Activated CD4-positive, alpha-beta T cell treated with anti-CD3 and anti-CD28 coated beads, Interleukin-2, amount 10 ng/mL, durations not matched to agents 7 days and 5 days (primary cell): Measurements from ENCODE around the gene NUCB1. TPM values are rescaled to one million over a fixed set of nuclear protein-coding genes. Genes with fewer than 3 reads are reported as not detected.
"Not testable (repeated sequence)": the region's sequence is repeated elsewhere in the genome, so short reads cannot be mapped to it uniquely, and the experiment has no call there.

ENCODE experiments used
- CTCF ChIA-PET: fragments of 350-600 bp; sonication (Branson Sonifier 250); formaldehyde crosslinking; loops from one replicate; lab custom pipeline; 2021; ENCODE audit warnings: antibody characterized with exemption; lab: Charles Lee
- POLR2A ChIA-PET: fragments of 350-600 bp; sonication (Branson Sonifier 250); formaldehyde crosslinking; loops from one replicate; lab custom pipeline; 2021; ENCODE audit warnings: antibody characterized with exemption; lab: Charles Lee
- DNase-seq: peaks from one replicate; pipeline ENCODE4 v3.0.0-alpha.2; 2020
- H3K27ac Mint-ChIP-seq: one replicate; pipeline ENCODE4 v1.8.0; 2021; ENCODE audit warnings: mild to moderate bottlenecking, moderate library complexity, mixed read lengths
- H3K27me3 Mint-ChIP-seq: one replicate; pipeline ENCODE4 v1.8.0; 2021; ENCODE audit warnings: mixed read lengths
- H3K36me3 Mint-ChIP-seq: one replicate; pipeline ENCODE4 v1.8.0; 2021; ENCODE audit warnings: low read depth, mixed read lengths
- H3K4me1 Mint-ChIP-seq: one replicate; pipeline ENCODE4 v1.8.0; 2021; ENCODE audit warnings: mixed read lengths
- H3K4me3 Mint-ChIP-seq: one replicate; pipeline ENCODE4 v1.8.0; 2021; ENCODE audit warnings: mild to moderate bottlenecking, moderate library complexity, mixed read lengths
- H3K9me3 Mint-ChIP-seq: one replicate; pipeline ENCODE4 v1.8.0; 2021; ENCODE audit warnings: mixed read lengths
- total RNA-seq, 2 experiments: library from RNA; stranded (reverse); gene quantifications; one replicate each; pipeline ENCODE4 v1.2.3, GENCODE V29; 2021

The NUCB1 gene
- total RNA-seq, 2 experiments from 2014 or later = 231 to 251 TPM

- no peak for DNase-seq
- Mint-ChIP-seq H3K4me1 (peaks cover 40% of the 10 kb centered on the region), H3K4me3 (no peak overlapping the region), H3K9me3 (no peaks in the 10 kb centered on the region), H3K36me3 (peaks cover 19% of the 10 kb centered on the region), H3K27me3 (peaks cover 11% of the 10 kb centered on the region), H3K27ac (no peak overlapping the region)
- ChIA-PET POLR2A (no interaction called here), CTCF (interaction anchor here (1.4 to 2.9 kb wide), 3 partner anchors 13 to 96 kb away, joined by 7 to 11 read pairs (median 7); partner anchors contain the start of genes GYS1 and RUVBL2)
These were observed 2.9 kb upstream of the NUCB1 start for GRCh38 chr19:48897181-48897580.

DNA sequence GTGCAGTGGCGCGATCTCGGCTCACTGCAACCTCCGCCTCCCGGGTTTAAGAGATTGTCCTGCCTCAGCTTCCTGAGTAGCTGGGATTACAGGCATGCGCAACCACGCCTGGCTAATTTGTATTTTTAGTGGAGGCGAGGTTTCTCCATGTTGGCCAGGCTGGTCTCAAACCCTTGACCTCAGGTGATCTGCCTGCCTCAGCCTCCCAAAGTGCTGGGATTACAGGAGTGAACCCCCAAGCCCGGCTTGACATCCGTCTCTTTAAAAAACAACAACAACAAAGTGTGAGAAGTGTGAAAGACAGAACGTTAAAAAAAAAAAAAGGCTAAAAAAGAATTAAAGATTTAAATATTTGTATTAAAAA is 744 bp upstream of the NUCB1 start:
- POLR2A ChIA-PET, H3K27me3 Mint-ChIP-seq, H3K9me3 Mint-ChIP-seq, H3K4me3 Mint-ChIP-seq, DNase-seq: not testable (repeated sequence)
- CTCF ChIA-PET = interaction anchor here (0.7 to 1.2 kb wide), 5 partner anchors 14 to 1500 kb away, joined by 3 to 6 read pairs (median 3); partner anchors contain the start of genes CA11 and PPP1R15A
- Mint-ChIP-seq H3K4me1 (peaks cover 49% of the 10 kb centered on the region), H3K27ac (peak overlapping the region; percentile 54), H3K36me3 (peaks cover 30% of the 10 kb centered on the region)

GRCh38 chr19:48900477-48901406 is 630 bp downstream of the NUCB1 start:
- Mint-ChIP-seq H3K27me3 (no peaks in the 10 kb centered on the region), H3K9me3 (no peaks in the 10 kb centered on the region), H3K4me1 (peaks cover 47% of the 10 kb centered on the region), H3K4me3 (peak overlapping the region; percentile 93), H3K27ac (peak overlapping the region; percentile 97), H3K36me3 (peaks cover 38% of the 10 kb centered on the region)
- CTCF ChIA-PET = interaction anchor here (0.7 to 1.3 kb wide), 10 partner anchors 13 to 633 kb away, joined by 3 to 6 read pairs (median 3); partner anchors contain the start of genes CA11 and PPP1R15A
- DNase-seq = peak; percentile 45
- POLR2A ChIA-PET = interaction anchor here (0.7 kb wide), 1 partner anchor 109 kb away, joined by 4 read pairs; no protein-coding TSS in a partner anchor

DNA sequence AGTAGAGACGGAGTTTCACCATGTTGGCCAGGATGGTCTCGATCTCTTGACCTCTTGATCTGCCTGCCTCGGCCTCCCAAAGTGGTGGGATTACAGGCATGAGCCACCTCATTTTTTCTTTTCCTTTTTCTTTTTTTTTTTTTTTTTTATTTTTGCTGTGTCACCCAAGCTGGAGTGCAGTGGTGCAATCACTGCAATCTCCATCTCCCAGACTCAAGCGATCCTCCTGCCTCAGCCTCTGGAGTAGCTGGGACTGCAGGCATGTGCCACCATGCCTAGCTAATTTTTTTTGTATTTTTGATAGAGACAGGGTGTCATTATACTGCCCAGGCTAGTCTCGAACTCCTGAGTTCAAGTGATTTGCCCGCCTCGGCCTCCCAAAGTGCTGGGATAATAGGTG is 2.2 kb downstream of the NUCB1 start:
- H3K4me1 Mint-ChIP-seq = peaks cover 37% of the 10 kb centered on the region
- DNase-seq, POLR2A ChIA-PET, H3K27ac Mint-ChIP-seq, H3K9me3 Mint-ChIP-seq, CTCF ChIA-PET, H3K27me3 Mint-ChIP-seq: not testable (repeated sequence)
- H3K36me3 Mint-ChIP-seq = peaks cover 44% of the 10 kb centered on the region
- H3K4me3 Mint-ChIP-seq = peak overlapping the region; percentile 45

DNA sequence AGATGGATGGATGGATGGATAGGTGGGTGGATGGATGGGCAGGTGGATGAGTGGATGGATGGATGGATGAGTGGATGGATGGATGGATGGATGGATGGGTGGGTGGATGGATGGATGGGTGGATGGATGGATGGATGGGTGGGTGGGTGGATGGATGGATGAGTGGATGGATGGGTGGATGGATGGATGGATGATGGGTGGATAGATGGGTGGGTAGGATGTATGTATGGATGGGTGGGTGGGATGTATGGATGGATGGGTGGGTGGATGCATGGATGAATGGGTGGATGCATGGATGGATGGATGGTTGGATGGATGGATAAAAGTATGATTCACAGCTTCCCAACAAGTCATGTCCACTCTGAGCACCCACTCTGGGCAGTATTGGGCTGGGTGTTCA is 3.7 kb downstream of the NUCB1 start:
- DNase-seq, POLR2A ChIA-PET, CTCF ChIA-PET, H3K27ac Mint-ChIP-seq, H3K27me3 Mint-ChIP-seq, H3K9me3 Mint-ChIP-seq, H3K4me3 Mint-ChIP-seq: not testable (repeated sequence)
- peaks cover 37% of the 10 kb centered on the region for H3K4me1 Mint-ChIP-seq
- H3K36me3 Mint-ChIP-seq = peaks cover 53% of the 10 kb centered on the region

DNA sequence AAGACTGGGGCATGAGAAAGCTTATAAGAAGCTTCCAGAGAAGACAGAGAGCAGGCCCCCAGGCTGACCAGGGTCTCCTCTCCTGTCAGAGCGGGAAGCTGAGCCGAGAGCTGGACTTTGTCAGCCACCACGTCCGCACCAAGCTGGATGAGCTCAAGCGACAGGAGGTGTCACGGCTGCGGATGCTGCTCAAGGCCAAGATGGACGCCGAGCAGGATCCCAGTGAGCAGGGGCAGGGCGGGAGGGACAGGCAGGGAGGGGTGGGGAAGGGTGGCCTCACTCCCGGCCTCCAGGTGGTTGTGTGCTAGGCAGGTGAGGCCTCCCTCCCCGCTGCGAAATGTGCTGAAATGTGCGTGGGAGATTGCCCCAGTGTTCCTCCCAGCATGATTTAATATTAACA is 5.6 kb downstream of the NUCB1 start:
- peaks cover 63% of the 10 kb centered on the region for H3K36me3 Mint-ChIP-seq
- DNase-seq = no peak
- ChIA-PET POLR2A (no interaction called here), CTCF (interaction anchor here (1.2 to 1.3 kb wide), 2 partner anchors 19 to 27 kb away, joined by 4 read pairs; partner anchors contain the start of gene DHDH)
- H3K4me1 Mint-ChIP-seq = peaks cover 29% of the 10 kb centered on the region
- no peaks in the 10 kb centered on the region for H3K27me3 Mint-ChIP-seq
- H3K4me3 Mint-ChIP-seq = no peak overlapping the region
- H3K9me3 Mint-ChIP-seq = no peaks in the 10 kb centered on the region
- H3K27ac Mint-ChIP-seq = no peak overlapping the region

DNA sequence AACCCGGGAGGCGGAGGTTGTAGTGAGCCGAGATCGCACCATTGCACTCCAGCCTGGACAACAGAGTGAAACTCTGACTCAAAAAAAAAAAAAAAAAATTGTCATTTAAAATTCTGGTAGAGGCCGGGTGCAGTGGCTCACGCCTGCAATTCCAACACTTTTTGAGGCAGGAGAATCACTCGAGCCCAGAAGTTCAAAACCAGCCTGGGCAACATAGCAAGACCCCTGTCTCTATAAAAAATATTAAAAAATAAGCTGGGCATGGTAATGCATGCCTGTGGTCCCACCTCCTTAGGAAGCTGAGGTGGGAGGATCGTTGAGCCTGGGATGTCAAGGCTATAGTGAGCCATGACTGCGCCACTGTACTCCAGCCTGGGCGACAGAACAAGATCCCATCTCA is 6.2 kb downstream of the NUCB1 start:
- peaks cover 63% of the 10 kb centered on the region for H3K36me3 Mint-ChIP-seq

DNA sequence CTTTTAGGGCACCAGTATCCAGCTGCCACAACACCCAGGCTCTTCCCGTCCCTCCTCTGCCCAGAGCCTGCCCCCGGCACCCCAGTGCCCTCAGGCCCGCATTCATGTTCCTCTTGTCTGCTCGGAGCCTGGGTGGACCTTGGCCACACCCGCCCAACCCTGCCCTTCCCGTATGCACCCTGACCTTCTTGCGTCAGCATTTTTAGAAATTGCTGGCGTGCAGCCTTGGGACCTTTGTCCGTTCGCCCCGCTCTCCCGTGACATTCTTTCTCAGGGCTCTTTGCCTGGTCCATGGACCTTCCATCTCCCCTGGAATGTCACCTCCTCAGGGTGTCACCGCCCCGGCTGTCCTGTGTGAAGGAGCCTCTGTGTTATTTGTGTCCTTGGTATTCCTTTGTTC is 7.6 kb downstream of the NUCB1 start:
- ChIA-PET CTCF (no interaction called here), POLR2A (no interaction called here)
- no peak for DNase-seq
- Mint-ChIP-seq H3K4me3 (no peak overlapping the region), H3K27me3 (no peaks in the 10 kb centered on the region), H3K9me3 (no peaks in the 10 kb centered on the region), H3K27ac (no peak overlapping the region), H3K4me1 (peaks cover 13% of the 10 kb centered on the region), H3K36me3 (peaks cover 60% of the 10 kb centered on the region)

More for the DNA sequence above, 6.2 kb downstream of the NUCB1 start:
- Mint-ChIP-seq H3K27ac (no peak overlapping the region), H3K4me1 (peaks cover 24% of the 10 kb centered on the region), H3K4me3 (no peak overlapping the region), H3K27me3 (no peaks in the 10 kb centered on the region), H3K9me3 (no peaks in the 10 kb centered on the region)
- DNase-seq = no peak
- ChIA-PET POLR2A (no interaction called here), CTCF (interaction anchor here (0.6 to 1.3 kb wide), 3 partner anchors 10 to 332 kb away, joined by 3 to 4 read pairs (median 3); no protein-coding TSS in a partner anchor)

- H3K9me3 Mint-ChIP-seq, H3K27ac Mint-ChIP-seq, POLR2A ChIA-PET, H3K27me3 Mint-ChIP-seq, H3K4me1 Mint-ChIP-seq, DNase-seq, H3K4me3 Mint-ChIP-seq: not testable (repeated sequence)
- CTCF ChIA-PET = interaction anchor here (0.7 to 1.1 kb wide), 2 partner anchors 50 to 90 kb away, joined by 3 read pairs; no protein-coding TSS in a partner anchor
- peaks cover 67% of the 10 kb centered on the region for H3K36me3 Mint-ChIP-seq
These were observed 9.4 kb downstream of the NUCB1 start for GRCh38 chr19:48909424-48910077.

DNA sequence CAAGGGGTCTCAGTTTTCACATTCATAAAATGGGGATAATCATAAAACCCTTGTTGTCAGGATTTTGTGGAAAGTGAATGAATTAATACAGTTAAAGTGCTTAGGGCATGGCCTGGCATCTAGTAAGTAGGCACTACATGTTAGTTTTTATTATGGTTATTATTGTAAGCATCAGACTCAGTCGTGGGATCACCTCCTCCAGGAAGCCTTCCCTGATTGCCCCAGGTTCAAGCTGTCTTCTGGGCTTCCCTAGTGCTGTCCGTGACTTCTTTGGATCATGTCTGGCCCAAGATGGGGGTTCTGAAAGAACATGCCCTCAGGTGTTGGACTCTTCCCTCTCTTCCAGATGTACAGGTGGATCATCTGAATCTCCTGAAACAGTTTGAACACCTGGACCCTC is 10.7 kb downstream of the NUCB1 start:
- no peaks in the 10 kb centered on the region for H3K27me3 Mint-ChIP-seq
- ChIA-PET CTCF (interaction anchor here (0.6 to 0.8 kb wide), 3 partner anchors 9 to 547 kb away, joined by 3 read pairs; no protein-coding TSS in a partner anchor), POLR2A (no interaction called here)
- peaks cover 61% of the 10 kb centered on the region for H3K36me3 Mint-ChIP-seq
- peaks cover 2% of the 10 kb centered on the region for H3K4me1 Mint-ChIP-seq
- H3K4me3 Mint-ChIP-seq = no peak overlapping the region
- DNase-seq = no peak
- H3K27ac Mint-ChIP-seq = no peak overlapping the region
- no peaks in the 10 kb centered on the region for H3K9me3 Mint-ChIP-seq

DNA sequence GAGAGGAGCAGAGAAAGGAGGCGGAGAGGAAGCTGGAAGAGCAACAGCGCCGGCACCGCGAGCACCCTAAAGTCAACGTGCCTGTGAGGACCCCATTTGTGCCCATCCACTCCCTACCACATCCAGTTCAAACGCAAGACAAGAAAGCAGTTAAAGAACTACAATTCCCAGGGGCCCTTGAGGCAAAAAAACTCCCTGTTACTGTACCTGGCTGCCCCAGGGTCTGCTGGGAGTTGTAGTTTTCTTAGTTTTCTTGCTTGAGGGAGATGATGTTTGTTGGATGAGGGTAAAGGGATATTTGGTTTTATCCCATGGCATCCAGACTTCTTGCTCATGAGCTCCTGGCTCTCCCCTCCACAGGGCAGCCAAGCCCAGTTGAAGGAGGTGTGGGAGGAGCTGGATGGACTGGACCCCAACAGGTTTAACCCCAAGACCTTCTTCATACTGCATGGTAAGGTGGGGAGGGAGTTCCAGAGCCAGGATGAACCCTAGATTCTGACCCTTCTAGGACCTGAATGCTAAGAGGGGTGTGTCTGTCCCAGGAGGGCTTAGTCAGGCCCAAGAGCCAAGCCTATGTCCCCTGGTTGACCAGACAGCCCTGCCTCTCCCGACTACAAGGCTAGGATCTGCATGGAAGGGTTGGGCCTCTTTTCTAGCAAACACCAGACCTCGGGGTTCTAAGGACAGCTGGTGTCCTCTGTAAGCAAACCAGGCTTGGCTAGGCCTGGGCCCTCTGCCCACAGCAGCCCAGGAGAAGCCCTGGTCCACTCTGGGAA is 13.2 kb downstream of the NUCB1 start:
- Mint-ChIP-seq H3K36me3 (peaks cover 61% of the 10 kb centered on the region), H3K27ac (no peak overlapping the region), H3K27me3 (no peaks in the 10 kb centered on the region), H3K9me3 (no peaks in the 10 kb centered on the region), H3K4me1 (no peaks in the 10 kb centered on the region), H3K4me3 (no peak overlapping the region)
- peak; percentile 34 for DNase-seq
- ChIA-PET POLR2A (no interaction called here), CTCF (interaction anchor here (0.6 kb wide), 1 partner anchor 12 kb away, joined by 5 read pairs; no protein-coding TSS in a partner anchor)

- CTCF ChIA-PET = interaction anchor here (0.6 kb wide), 1 partner anchor 965 kb away, joined by 4 read pairs; no protein-coding TSS in a partner anchor
- POLR2A ChIA-PET = no interaction called here
- no peak overlapping the region for H3K27ac Mint-ChIP-seq
- no peaks in the 10 kb centered on the region for H3K27me3 Mint-ChIP-seq
- H3K9me3 Mint-ChIP-seq = no peaks in the 10 kb centered on the region
- no peak overlapping the region for H3K4me3 Mint-ChIP-seq
- peaks cover 62% of the 10 kb centered on the region for H3K36me3 Mint-ChIP-seq
- no peak for DNase-seq
- H3K4me1 Mint-ChIP-seq = no peaks in the 10 kb centered on the region
These were observed 14.1 kb downstream of the NUCB1 start for GRCh38 chr19:48914181-48914580.
